HL-60/S4 (cell line): ENCODE results near the gene TOM1L2.

ENCODE experiments used
- in situ Hi-C: fragments of 300-500 bp; cut with MboI; formaldehyde crosslinking; loops from 2 replicates; pipeline ENCODE4 v1.14.3; 2022; ENCODE audit warnings: low sequenced_read_pairs

Gene TOM1L2

GRCh38 chr17:17972126-17972951 lies at the start of gene TOM1L2, which contains the start of gene DRC3:
Gene TOM1L2, minus strand, starts transcription at chr17:17972400. Its CDS starts 87 bp downstream, at chr17:17972313.
Gene DRC3, plus strand, starts transcription at chr17:17972862. Its CDS starts 4,737 bp downstream, at chr17:17977599.
- in situ Hi-C loops: no loop called here

GRCh38 chr17:18021372-18021771 lies 49.2 kb upstream of the TOM1L2 start:
- in situ Hi-C loops: no loop called here

- in situ Hi-C loops: no loop called here
Observed at GRCh38 chr17:18020971-18021370, 48.8 kb upstream of the TOM1L2 start.

- in situ Hi-C loops: no loop called here
Observed at GRCh38 chr17:18019838-18020154, 47.6 kb upstream of the TOM1L2 start.

- in situ Hi-C loops: no loop called here
Observed at GRCh38 chr17:18018411-18018921, 46.3 kb upstream of the TOM1L2 start.

- in situ Hi-C loops: no loop called here
Observed at GRCh38 chr17:18017958-18018357, 45.8 kb upstream of the TOM1L2 start.

GRCh38 chr17:18016426-18016825 lies 44.2 kb upstream of the TOM1L2 start:
- in situ Hi-C loops: no loop called here

- in situ Hi-C loops: no loop called here
Observed at GRCh38 chr17:18015593-18015992, 43.4 kb upstream of the TOM1L2 start.

GRCh38 chr17:18014006-18014405 lies 41.8 kb upstream of the TOM1L2 start:
- in situ Hi-C loops: no loop called here

- in situ Hi-C loops: no loop called here
Observed at GRCh38 chr17:18011286-18011685, 39.1 kb upstream of the TOM1L2 start.

- in situ Hi-C loops: no loop called here
Observed at GRCh38 chr17:18009609-18010420, 37.6 kb upstream of the TOM1L2 start.

GRCh38 chr17:18008496-18009268 lies 36.5 kb upstream of the TOM1L2 start:
- in situ Hi-C loops: no loop called here

GRCh38 chr17:18006495-18007239 lies 34.5 kb upstream of the TOM1L2 start:
- in situ Hi-C loops: no loop called here

- in situ Hi-C loops: no loop called here
Observed at GRCh38 chr17:18005496-18005895, 33.3 kb upstream of the TOM1L2 start.

- in situ Hi-C loops: no loop called here
Observed at GRCh38 chr17:18004884-18005305, 32.7 kb upstream of the TOM1L2 start.

GRCh38 chr17:18004345-18004744 lies 32.1 kb upstream of the TOM1L2 start:
- in situ Hi-C loops: no loop called here

GRCh38 chr17:18002171-18002570 lies 30.0 kb upstream of the TOM1L2 start:
- in situ Hi-C loops: no loop called here

GRCh38 chr17:18000030-18000408 lies 27.8 kb upstream of the TOM1L2 start:
- in situ Hi-C loops: no loop called here

- in situ Hi-C loops: no loop called here
Observed at GRCh38 chr17:17999364-18000029, 27.3 kb upstream of the TOM1L2 start.

- in situ Hi-C loops: no loop called here
Observed at GRCh38 chr17:17998934-17999333, 26.7 kb upstream of the TOM1L2 start.
